Esophagus squamous epithelium (tissue), 5 donors: Measurements from ENCODE around the gene ARID5B. TPM values are rescaled to one million over a fixed set of nuclear protein-coding genes. Genes with fewer than 3 reads are reported as not detected.

ENCODE experiments used
- DNase-seq: peaks from one replicate; lab custom pipeline; 2025; lab: John Stamatoyannopoulos, UW
- H3K27ac ChIP-seq, 4 donors: fragments of 200-600 bp; sonication (generic); one replicate each; pipeline ENCODE4 v1.5.1; 2016 to 2019; ENCODE audit warnings: mild to moderate bottlenecking in 1 of 4
- H3K27me3 ChIP-seq, 4 donors: fragments of 200-600 bp; sonication (generic); 1 replicate in 3 of 4; 2 replicates in 1 of 4; pipeline versions ENCODE4 v1.5.1 to v1.6.0; 2017 to 2021; ENCODE audit warnings: antibody characterized with exemption in 1 of 4
- H3K36me3 ChIP-seq, 3 donors: fragments of 200-600 bp; sonication (generic); one replicate each; pipeline ENCODE4 v1.5.1; 2016 to 2019
- H3K4me1 ChIP-seq, 3 donors: fragments of 200-600 bp; sonication (generic); one replicate each; pipeline ENCODE4 v1.5.1; 2017 to 2019
- H3K4me3 ChIP-seq, 4 donors: fragments of 200-600 bp; sonication (generic); 1 replicate in 3 of 4; 2 replicates in 1 of 4; pipeline ENCODE4 v1.5.1; 2016 to 2019; ENCODE audit warnings: mild to moderate bottlenecking in 2 of 4, moderate library complexity in 1 of 4
- H3K9me3 ChIP-seq, 3 donors: fragments of 200-600 bp; sonication (generic); one replicate each; pipeline ENCODE4 v1.5.1; 2016 to 2019
- POLR2A ChIP-seq, 4 donors: fragments of 450-650 bp; IDR thresholded peaks; one replicate each; pipeline ENCODE4 v1.6.1; 2017; ENCODE audit warnings: antibody characterized with exemption in 4 of 4, mild to moderate bottlenecking in 4 of 4, moderate library complexity in 3 of 4
- WGBS, 2 donors: methylation state at CpG; one replicate each; pipeline ENCODE4 v1.1.5; 2018; 5-methylcytosine and 5-hydroxymethylcytosine counted together
- intact Hi-C: fragments of 100-400 bp; cut with DNase I; formaldehyde crosslinking; loops from one replicate; pipeline ENCODE4 v1.15.0; 2022
- total RNA-seq, 4 donors: library from RNA; depleted of rRNA; stranded (reverse); fragments of >200 nt; gene quantifications; one replicate each; pipeline ENCODE4 v1.1.0, GENCODE V29; 2016
- TF ChIP-seq, protein P1 (sequence below), 6 experiments: fragments of 450-650 bp in 4 of 6; fragments of 200-600 bp in 2 of 6; sonication (generic) in 2 of 6; IDR thresholded peaks; one replicate each; pipeline ENCODE4 v1.5.1; 2016 to 2019; ENCODE audit warnings: antibody characterized with exemption in 6 of 6, mild to moderate bottlenecking in 4 of 6, moderate library complexity in 4 of 6
- donor health status: DM: yes; HTN: yes; CAD: no.

Gene ARID5B
- total RNA-seq, 4 donors from 2014 or later, result 18.0 to 38.1 (median 30.2) TPM

DNA sequence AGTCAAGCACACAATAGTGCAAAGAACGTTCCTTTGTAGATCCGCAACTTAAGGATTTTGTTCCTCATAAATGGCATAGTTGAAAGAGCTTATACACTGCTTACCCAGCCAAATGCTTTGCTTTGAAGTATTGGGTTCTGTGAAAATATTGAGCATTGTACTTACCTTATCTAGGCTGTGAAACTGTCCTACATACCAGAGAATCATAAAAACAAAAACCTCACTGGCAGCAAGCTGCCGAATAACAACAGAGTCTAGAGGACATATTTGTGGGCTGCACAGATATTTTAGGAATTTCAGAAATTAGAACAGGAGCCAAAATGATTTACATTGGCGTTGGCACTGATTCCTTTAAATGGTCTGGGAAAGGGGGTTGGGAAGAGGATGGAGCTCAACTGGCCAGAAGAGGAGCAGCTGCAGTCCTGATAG is 192.4 kb downstream of the ARID5B start:
- intact Hi-C loops, result no loop called here
- peaks cover 0 to 48% (median 22%) of the 10 kb centered on the region in 3 donors for H3K4me1 ChIP-seq
- H3K27ac ChIP-seq, result peak overlapping the region in 3 of 4 donors; percentile 38 to 56 (median 55)
- no peaks in the 10 kb centered on the region for H3K27me3 ChIP-seq
- 49 to 70% methylated on average over 4 of the region's 4 CpGs for WGBS, 2 donors
- no peak overlapping the region for H3K4me3 ChIP-seq
- TF ChIP-seq POLR2A (IDR thresholded peaks at IDR 0.05), result no peak
- TF ChIP-seq, protein P1, sequence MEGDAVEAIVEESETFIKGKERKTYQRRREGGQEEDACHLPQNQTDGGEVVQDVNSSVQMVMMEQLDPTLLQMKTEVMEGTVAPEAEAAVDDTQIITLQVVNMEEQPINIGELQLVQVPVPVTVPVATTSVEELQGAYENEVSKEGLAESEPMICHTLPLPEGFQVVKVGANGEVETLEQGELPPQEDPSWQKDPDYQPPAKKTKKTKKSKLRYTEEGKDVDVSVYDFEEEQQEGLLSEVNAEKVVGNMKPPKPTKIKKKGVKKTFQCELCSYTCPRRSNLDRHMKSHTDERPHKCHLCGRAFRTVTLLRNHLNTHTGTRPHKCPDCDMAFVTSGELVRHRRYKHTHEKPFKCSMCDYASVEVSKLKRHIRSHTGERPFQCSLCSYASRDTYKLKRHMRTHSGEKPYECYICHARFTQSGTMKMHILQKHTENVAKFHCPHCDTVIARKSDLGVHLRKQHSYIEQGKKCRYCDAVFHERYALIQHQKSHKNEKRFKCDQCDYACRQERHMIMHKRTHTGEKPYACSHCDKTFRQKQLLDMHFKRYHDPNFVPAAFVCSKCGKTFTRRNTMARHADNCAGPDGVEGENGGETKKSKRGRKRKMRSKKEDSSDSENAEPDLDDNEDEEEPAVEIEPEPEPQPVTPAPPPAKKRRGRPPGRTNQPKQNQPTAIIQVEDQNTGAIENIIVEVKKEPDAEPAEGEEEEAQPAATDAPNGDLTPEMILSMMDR (IDR thresholded peaks at IDR 0.05), result no peak
- H3K36me3 ChIP-seq, result peaks cover 25 to 47% (median 29%) of the 10 kb centered on the region in 3 donors
- H3K9me3 ChIP-seq, result no peaks in the 10 kb centered on the region
- no peak for DNase-seq

GRCh38 chr10:62095181-62096122 is 194.0 kb downstream of the ARID5B start:
- Histone ChIP-seq H3K9me3 (no peaks in the 10 kb centered on the region), H3K4me1 (peaks cover 0 to 48% (median 22%) of the 10 kb centered on the region in 3 donors), H3K27me3 (no peaks in the 10 kb centered on the region), H3K4me3 (no peak overlapping the region), H3K27ac (peak overlapping the region in 3 of 4 donors; percentile 45 to 61 (median 55)), H3K36me3 (peaks cover 22 to 32% (median 25%) of the 10 kb centered on the region in 3 donors)
- 40 to 45% methylated on average over 12 of the region's 12 CpGs for WGBS, 2 donors
- DNase-seq, result no peak
- intact Hi-C loops, result no loop called here
- TF ChIP-seq POLR2A (IDR thresholded peaks at IDR 0.05), result no peak
- TF ChIP-seq, protein P1 (IDR thresholded peaks at IDR 0.05), result no peak

DNA sequence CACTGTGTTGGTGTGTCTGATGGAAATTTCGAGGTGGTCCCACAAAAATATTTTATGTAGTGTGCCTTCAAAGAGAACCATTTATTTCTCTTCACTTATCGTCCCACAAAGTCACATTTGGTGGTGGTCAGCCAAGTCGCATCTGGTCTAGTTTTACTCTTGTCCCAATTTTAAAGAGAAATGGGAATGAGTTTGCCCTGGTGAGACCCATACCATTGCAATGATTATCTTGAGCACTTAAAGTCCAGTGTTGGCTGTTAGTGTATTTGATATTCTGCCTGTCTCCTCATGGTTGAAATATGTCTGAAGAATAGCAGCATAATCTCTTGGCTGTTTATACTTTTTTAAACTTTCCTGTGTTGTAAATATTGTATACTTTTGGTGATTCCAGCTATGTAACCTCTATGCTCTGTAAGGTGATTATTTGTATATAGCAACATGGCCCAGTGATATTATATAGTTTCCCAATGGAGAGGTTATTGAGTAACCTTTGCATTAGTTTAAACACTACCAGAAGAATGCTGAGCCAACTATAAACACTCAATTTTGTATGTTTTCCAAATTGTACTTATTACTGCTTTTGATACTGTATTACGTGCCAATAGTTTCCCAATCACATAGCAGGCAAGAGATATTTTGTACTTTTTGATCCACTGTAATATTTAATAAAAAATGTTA is 194.9 kb downstream of the ARID5B start:
- intact Hi-C loops, result no loop called here
- DNase-seq, result no peak
- Histone ChIP-seq H3K4me3 (no peak overlapping the region), H3K9me3 (no peaks in the 10 kb centered on the region), H3K27ac (peak overlapping the region in 3 of 4 donors; percentile 55 to 68 (median 61)), H3K36me3 (peaks cover 13 to 22% (median 17%) of the 10 kb centered on the region in 3 donors), H3K4me1 (peaks cover 0 to 48% (median 22%) of the 10 kb centered on the region in 3 donors), H3K27me3 (no peaks in the 10 kb centered on the region)
- 83 to 84% methylated on average over 4 of the region's 4 CpGs for WGBS, 2 donors
- TF ChIP-seq, protein P1 (IDR thresholded peaks at IDR 0.05), result no peak
- TF ChIP-seq POLR2A (IDR thresholded peaks at IDR 0.05), result no peak

GRCh38 chr10:62098278-62099121 is 197.0 kb downstream of the ARID5B start:
- H3K36me3 ChIP-seq, result peaks cover 0 to 1% (median 0%) of the 10 kb centered on the region in 3 donors
- TF ChIP-seq POLR2A (IDR thresholded peaks at IDR 0.05), result no peak
- TF ChIP-seq, protein P1 (IDR thresholded peaks at IDR 0.05), result no peak
- WGBS, 2 donors, result 69% methylated on average over 11 to 14 of the region's 14 CpGs
- H3K27me3 ChIP-seq, result no peaks in the 10 kb centered on the region
- H3K9me3 ChIP-seq, result no peaks in the 10 kb centered on the region
- H3K4me1 ChIP-seq, result peaks cover 0 to 35% (median 22%) of the 10 kb centered on the region in 3 donors
- H3K27ac ChIP-seq, result no peak overlapping the region
- no peak for DNase-seq
- intact Hi-C loops, result no loop called here
- no peak overlapping the region for H3K4me3 ChIP-seq
